GM23338 (cell line): Measurements from ENCODE around the gene GPR162. TPM values are rescaled to one million over a fixed set of nuclear protein-coding genes. Genes with fewer than 3 reads are reported as not detected.

Experiments
- ATAC-seq: fragments of 200-7000 bp; cut with Tn5 transposase; 3 replicates; pipeline ENCODE4 v1.9.1; 2020
- DNase-seq: peaks from one replicate; pipeline ENCODE4 v3.0.0-alpha.2; 2015; ENCODE audit warnings: low spot score
- H2AFZ ChIP-seq: fragments of 200-600 bp; sonication (generic); 2 replicates; pipeline ENCODE4 v1.8.0; 2016; ENCODE audit warnings: antibody characterized with exemption, mild to moderate bottlenecking, moderate library complexity
- H3F3A ChIP-seq: fragments of 200-600 bp; sonication (generic); replicated peaks from 2 replicates; pipeline ENCODE4 v1.8.0; 2017; ENCODE audit warnings: antibody characterized with exemption, mixed run types, low read depth
- H3K27ac ChIP-seq: fragments of 200-600 bp; sonication (generic); 2 replicates; pipeline ENCODE4 v1.6.1; 2016; ENCODE audit warnings: low read depth
- H3K27me3 ChIP-seq: fragments of 200-600 bp; sonication (generic); 2 replicates; pipeline ENCODE4 v1.8.0; 2016; ENCODE audit warnings: mild to moderate bottlenecking, mixed run types, moderate library complexity; ENCODE audit not compliant: insufficient read depth
- H3K36me3 ChIP-seq: fragments of 200-600 bp; sonication (generic); 2 replicates; pipeline ENCODE4 v1.8.0; 2016; ENCODE audit warnings: mild to moderate bottlenecking; ENCODE audit not compliant: insufficient read depth
- H3K4me1 ChIP-seq: fragments of 200-600 bp; sonication (generic); 2 replicates; pipeline ENCODE4 v1.8.0; 2016; ENCODE audit warnings: mild to moderate bottlenecking, moderate library complexity; ENCODE audit not compliant: insufficient read depth
- H3K4me2 ChIP-seq: fragments of 200-600 bp; sonication (generic); 2 replicates; pipeline ENCODE4 v1.7.1; 2017; ENCODE audit warnings: mixed run types
- H3K4me3 ChIP-seq: fragments of 200-600 bp; sonication (generic); 2 replicates; pipeline ENCODE4 v1.6.1; 2016; ENCODE audit warnings: mixed run types
- H3K79me2 ChIP-seq: fragments of 200-600 bp; sonication (generic); replicated peaks from 2 replicates; pipeline ENCODE4 v1.8.0; 2017; ENCODE audit warnings: mild to moderate bottlenecking; ENCODE audit not compliant: insufficient read depth
- H3K9me2 ChIP-seq: fragments of 200-600 bp; sonication (generic); 2 replicates; pipeline ENCODE4 v1.8.0; 2017; ENCODE audit not compliant: insufficient read depth
- H4K20me1 ChIP-seq: fragments of 200-600 bp; sonication (generic); replicated peaks from 2 replicates; pipeline ENCODE4 v1.8.0; 2017; ENCODE audit warnings: mild to moderate bottlenecking; ENCODE audit not compliant: insufficient read depth
- H3K27ac Mint-ChIP-seq: 2 replicates; pipeline ENCODE4 v1.8.0; 2020; ENCODE audit warnings: inconsistent platforms, mild to moderate bottlenecking, moderate library complexity, mixed read lengths
- H3K27me3 Mint-ChIP-seq: 3 replicates; pipeline ENCODE4 v1.8.0; 2022; ENCODE audit warnings: low read depth, mild to moderate bottlenecking, moderate library complexity, mixed read lengths, inconsistent platforms; ENCODE audit not compliant: insufficient read depth, poor library complexity
- H3K36me3 Mint-ChIP-seq: 3 replicates; pipeline ENCODE4 v1.8.0; 2021; ENCODE audit warnings: low read depth, mild to moderate bottlenecking, inconsistent platforms, moderate library complexity, mixed read lengths
- H3K4me1 Mint-ChIP-seq: 3 replicates; pipeline ENCODE4 v1.8.0; 2020; ENCODE audit warnings: mild to moderate bottlenecking, inconsistent platforms, mixed read lengths
- H3K4me3 Mint-ChIP-seq: 3 replicates; pipeline ENCODE4 v1.8.0; 2021; ENCODE audit warnings: moderate library complexity, mild to moderate bottlenecking, inconsistent platforms, mixed read lengths
- H3K9me3 Mint-ChIP-seq: 3 replicates; pipeline ENCODE4 v1.8.0; 2020; ENCODE audit warnings: moderate library complexity, mild to moderate bottlenecking, inconsistent platforms, mixed read lengths
- CREB1 ChIP-seq: fragments of 250-450 bp; sonication (Bioruptor Pico); IDR thresholded peaks from 2 replicates; pipeline ENCODE4 v1.5.0; 2020; ENCODE audit warnings: low read depth, mild to moderate bottlenecking, moderate library complexity
- EZH2 ChIP-seq: fragments of 200-600 bp; sonication (generic); IDR thresholded peaks from one replicate; pipeline ENCODE4 v1.8.0; 2017; ENCODE audit warnings: antibody characterized with exemption, mild to moderate bottlenecking, low read depth; ENCODE audit not compliant: unreplicated experiment
- JUNB ChIP-seq: IDR thresholded peaks from one replicate; pipeline ENCODE4 v1.6.1; 2016; ENCODE audit warnings: antibody characterized with exemption; ENCODE audit not compliant: unreplicated experiment
- STAT1 ChIP-seq: IDR thresholded peaks from one replicate; pipeline ENCODE4 v1.6.1; 2016; ENCODE audit warnings: antibody characterized with exemption; ENCODE audit not compliant: unreplicated experiment
- polyA plus RNA-seq: library from polyadenylated mRNA; unstranded; fragments of >200 nt; fragmentation: Nextera tagmentation; extraction: Ambion mirVana; gene quantifications from 2 replicates; pipeline ENCODE4 v1.2.1, GENCODE V29; 2016
- total RNA-seq: library from RNA; depleted of rRNA; stranded (reverse); fragments of >200 nt; shearing (Covaris generic); gene quantifications from 2 replicates; pipeline ENCODE4 v1.2.3, GENCODE V29; 2014
- TF ChIP-seq, protein P1 (sequence below), 2 experiments: fragments of 200-600 bp in 1 of 2; sonication (generic) in 1 of 2; conservative IDR thresholded peaks; 2 replicates each; pipeline versions ENCODE4 v1.5.1 to v1.6.1; 2016 to 2017; ENCODE audit warnings: antibody characterized with exemption in 2 of 2, low read depth in 2 of 2, mild to moderate bottlenecking in 2 of 2, moderate library complexity in 1 of 2

The GPR162 gene
- total and polyA plus RNA-seq, 2 experiments from 2014 or later = 4.7 to 5.0 TPM

DNA sequence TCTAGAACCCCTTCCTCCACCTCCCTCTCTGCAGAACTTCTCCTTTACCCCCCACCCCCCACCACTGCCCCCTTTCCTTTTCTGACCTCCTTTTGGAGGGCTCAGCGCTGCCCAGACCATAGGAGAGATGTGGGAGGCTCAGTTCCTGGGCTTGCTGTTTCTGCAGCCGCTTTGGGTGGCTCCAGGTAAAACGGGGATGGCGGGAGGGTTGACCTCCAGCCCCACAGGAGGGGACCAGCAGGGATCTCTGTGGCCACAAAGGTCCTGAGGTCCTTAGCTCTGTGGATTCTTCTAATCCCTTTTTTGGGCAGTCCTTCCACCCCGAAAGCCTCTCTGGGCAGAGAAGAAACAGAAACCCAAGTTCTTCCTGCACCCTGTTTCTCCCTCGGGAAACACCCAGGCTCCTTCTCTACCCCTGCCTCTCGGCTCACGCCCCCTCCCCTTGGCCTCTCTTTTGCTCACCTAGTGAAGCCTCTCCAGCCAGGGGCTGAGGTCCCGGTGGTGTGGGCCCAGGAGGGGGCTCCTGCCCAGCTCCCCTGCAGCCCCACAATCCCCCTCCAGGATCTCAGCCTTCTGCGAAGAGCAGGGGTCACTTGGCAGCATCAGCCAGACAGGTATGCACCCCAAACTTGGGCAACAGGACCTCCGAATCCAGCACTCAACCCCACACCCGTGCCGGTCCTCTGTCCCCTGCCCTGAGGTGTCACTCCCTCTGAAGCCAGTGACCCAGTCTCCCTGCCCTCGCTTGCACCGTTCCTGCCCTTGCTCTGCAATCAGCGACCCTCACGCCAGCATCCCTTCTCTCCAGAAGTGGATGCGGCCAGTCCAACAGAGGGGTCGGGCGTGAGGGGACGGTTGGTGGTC is 48.7 kb upstream of the GPR162 start:
- peaks cover 47% of the 10 kb centered on the region for H3K4me1 ChIP-seq
- peak overlapping the region; percentile 66 for H3K4me3 Mint-ChIP-seq
- H3K9me2 ChIP-seq = no peaks in the 10 kb centered on the region
- DNase-seq = no peak
- no peaks in the 10 kb centered on the region; the same call in 2 of the 3 replicates for H3K9me3 Mint-ChIP-seq
- TF ChIP-seq CREB1 (CRISPR knock-in tag) = no peak
- peak; percentile 27 for TF ChIP-seq EZH2
- peak overlapping the region; percentile 64 for H3K4me3 ChIP-seq
- peaks cover 46% of the 10 kb centered on the region for H3K27me3 Mint-ChIP-seq
- H3K27me3 ChIP-seq = peaks cover 74% of the 10 kb centered on the region
- H4K20me1 ChIP-seq = peaks cover 19% of the 10 kb centered on the region
- peaks cover 25% of the 10 kb centered on the region for H3K36me3 Mint-ChIP-seq
- H3K4me2 ChIP-seq = peak overlapping the region; percentile 87
- peaks cover 10% of the 10 kb centered on the region for H3K79me2 ChIP-seq
- H3K36me3 ChIP-seq = no peaks in the 10 kb centered on the region
- peaks cover 69% of the 10 kb centered on the region for H3K4me1 Mint-ChIP-seq
- H2AFZ ChIP-seq = peak overlapping the region; percentile 76
- ATAC-seq = peak; percentile 3
- H3K27ac Mint-ChIP-seq = no peak overlapping the region
- H3K27ac ChIP-seq = no peak overlapping the region
- H3F3A ChIP-seq = peaks cover 33% of the 10 kb centered on the region

DNA sequence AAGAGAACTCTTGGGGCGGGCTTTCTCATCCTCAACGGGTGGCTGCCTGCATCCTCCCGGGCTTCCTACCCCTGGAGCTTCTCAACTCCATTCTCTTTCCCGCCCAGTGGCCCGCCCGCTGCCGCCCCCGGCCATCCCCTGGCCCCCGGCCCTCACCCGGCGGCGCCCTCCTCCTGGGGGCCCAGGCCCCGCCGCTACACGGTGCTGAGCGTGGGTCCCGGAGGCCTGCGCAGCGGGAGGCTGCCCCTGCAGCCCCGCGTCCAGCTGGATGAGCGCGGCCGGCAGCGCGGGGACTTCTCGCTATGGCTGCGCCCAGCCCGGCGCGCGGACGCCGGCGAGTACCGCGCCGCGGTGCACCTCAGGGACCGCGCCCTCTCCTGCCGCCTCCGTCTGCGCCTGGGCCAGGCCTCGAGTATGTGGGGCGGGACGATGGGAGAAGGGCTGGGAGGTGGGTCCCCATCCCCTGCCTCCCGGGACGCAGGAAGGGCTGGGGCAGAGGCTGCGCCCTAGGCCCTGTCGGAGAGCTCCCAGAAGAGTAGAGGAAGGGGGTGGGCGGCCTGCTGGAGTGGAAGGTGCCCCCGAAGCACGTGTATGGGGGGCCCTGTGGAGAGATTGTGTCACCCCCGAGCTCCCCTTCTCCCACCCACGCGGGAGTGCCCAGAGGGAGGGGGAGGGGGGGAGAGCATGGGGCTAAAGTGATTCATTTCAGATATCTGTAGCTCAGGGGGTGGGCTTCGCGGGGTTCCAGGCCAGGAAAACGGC is 47.9 kb upstream of the GPR162 start:
- H3K9me2 ChIP-seq = no peaks in the 10 kb centered on the region
- peaks cover 73% of the 10 kb centered on the region for H3K27me3 ChIP-seq
- ATAC-seq (peak; percentile 43), DNase-seq (peak; percentile 66)
- no peak overlapping the region for H3K27ac ChIP-seq
- H3K4me1 Mint-ChIP-seq = peaks cover 69% of the 10 kb centered on the region
- peaks cover 54% of the 10 kb centered on the region for H3K27me3 Mint-ChIP-seq
- H3K4me3 Mint-ChIP-seq = peak overlapping the region; percentile 66
- H3F3A ChIP-seq = peaks cover 30% of the 10 kb centered on the region; the same call in 1 of the 2 replicates
- no peaks in the 10 kb centered on the region for H3K36me3 ChIP-seq
- H3K4me2 ChIP-seq = peak overlapping the region; percentile 87
- TF ChIP-seq STAT1 = no peak
- no peak for TF ChIP-seq JUNB
- TF ChIP-seq EZH2 = no peak
- TF ChIP-seq, protein P1, sequence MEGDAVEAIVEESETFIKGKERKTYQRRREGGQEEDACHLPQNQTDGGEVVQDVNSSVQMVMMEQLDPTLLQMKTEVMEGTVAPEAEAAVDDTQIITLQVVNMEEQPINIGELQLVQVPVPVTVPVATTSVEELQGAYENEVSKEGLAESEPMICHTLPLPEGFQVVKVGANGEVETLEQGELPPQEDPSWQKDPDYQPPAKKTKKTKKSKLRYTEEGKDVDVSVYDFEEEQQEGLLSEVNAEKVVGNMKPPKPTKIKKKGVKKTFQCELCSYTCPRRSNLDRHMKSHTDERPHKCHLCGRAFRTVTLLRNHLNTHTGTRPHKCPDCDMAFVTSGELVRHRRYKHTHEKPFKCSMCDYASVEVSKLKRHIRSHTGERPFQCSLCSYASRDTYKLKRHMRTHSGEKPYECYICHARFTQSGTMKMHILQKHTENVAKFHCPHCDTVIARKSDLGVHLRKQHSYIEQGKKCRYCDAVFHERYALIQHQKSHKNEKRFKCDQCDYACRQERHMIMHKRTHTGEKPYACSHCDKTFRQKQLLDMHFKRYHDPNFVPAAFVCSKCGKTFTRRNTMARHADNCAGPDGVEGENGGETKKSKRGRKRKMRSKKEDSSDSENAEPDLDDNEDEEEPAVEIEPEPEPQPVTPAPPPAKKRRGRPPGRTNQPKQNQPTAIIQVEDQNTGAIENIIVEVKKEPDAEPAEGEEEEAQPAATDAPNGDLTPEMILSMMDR (conservative IDR thresholded peaks at IDR 0.05; ENCODE audit: low read depth in 2 of 2) = no peak
- no peak overlapping the region for H3K27ac Mint-ChIP-seq
- peak overlapping the region; percentile 76 for H2AFZ ChIP-seq
- H3K4me1 ChIP-seq = peaks cover 39% of the 10 kb centered on the region
- H3K4me3 ChIP-seq = peak overlapping the region; percentile 64
- peaks cover 12% of the 10 kb centered on the region for H4K20me1 ChIP-seq
- H3K79me2 ChIP-seq = peaks cover 1% of the 10 kb centered on the region
- H3K9me3 Mint-ChIP-seq = no peaks in the 10 kb centered on the region; the same call in 2 of the 3 replicates
- peaks cover 25% of the 10 kb centered on the region for H3K36me3 Mint-ChIP-seq
